ENCODE measurements around the gene ELK1. TPM values are rescaled to one million over a fixed set of nuclear protein-coding genes. Genes with fewer than 3 reads are reported as not detected.

The ELK1 gene
- total and polyA plus RNA-seq, 10 of the 15 experiments (the other 5 are each of a cell fraction or from before 2014, with no cell fraction given), result 4.1 to 55.5 (median 32.9) TPM

GRCh38 chrX:47620303-47620685 is 30.1 kb downstream of the ELK1 start:
- ChIA-PET POLR2A (no interaction called here), CTCF (no interaction called here), RAD21 (ENCODE audit: unreplicated experiment) (no interaction called here), SMC1A (ENCODE audit: uncharacterized antibody, unreplicated experiment) (no interaction called here)
- no peak for FAIRE-seq
- Histone ChIP-seq H3K36me3 (ENCODE audit: control insufficient read depth in 2 of 2, insufficient read depth in 2 of 2, low read length in 1 of 2) (no peaks in the 10 kb centered on the region), H3K4me2 (ENCODE audit: control insufficient read depth, insufficient read depth) (no peak overlapping the region), H3K4me1 (ENCODE audit: control insufficient read depth, insufficient read depth, low read length) (no peaks in the 10 kb centered on the region), H3K27ac (ENCODE audit: control insufficient read depth, insufficient read depth) (no peak overlapping the region), H3K27me3 (replicated peaks in 1 of 2; ENCODE audit: control insufficient read depth in 2 of 2, insufficient read depth in 2 of 2, low read length in 1 of 2) (no peaks in the 10 kb centered on the region), H3K4me3 (no peak overlapping the region), H3K79me2 (ENCODE audit: control insufficient read depth, insufficient read depth, low read length) (no peaks in the 10 kb centered on the region), H3K9me3 (replicated peaks; ENCODE audit: control insufficient read depth, insufficient read depth, low read length) (no peaks in the 10 kb centered on the region; the same call in 2 of the 3 replicates), H3K9ac (ENCODE audit: control insufficient read depth, insufficient read depth, low read length) (no peak overlapping the region), H2AFZ (ENCODE audit: control insufficient read depth, low read depth, low read length) (no peak overlapping the region), H4K20me1 (ENCODE audit: control insufficient read depth, insufficient read depth) (no peaks in the 10 kb centered on the region; the same call in 1 of the 2 replicates)
- in situ Hi-C loops (cut with MboI), result no loop called here
- TF ChIP-seq TBL1XR1 (IDR thresholded peaks at IDR 0.05; ENCODE audit: low read depth, low read length), result no peak
- TF ChIP-seq ZBTB11 (CRISPR knock-in tag; IDR thresholded peaks at IDR 0.05), result no peak
- no peak for TF ChIP-seq MAX (IDR thresholded peaks at IDR 0.05; ENCODE audit: low read depth, low read length)
- no peak for TF ChIP-seq SMAD5 (IDR thresholded peaks at IDR 0.05; ENCODE audit: low read depth)
- no peak for TF ChIP-seq SKIL (IDR thresholded peaks at IDR 0.05; ENCODE audit: low read depth, poor library complexity, severe bottlenecking)
- TF ChIP-seq E2F8 (IDR thresholded peaks at IDR 0.05; ENCODE audit: low read depth, partially characterized antibody), result no peak
- TF ChIP-seq TCF7 (IDR thresholded peaks at IDR 0.05; ENCODE audit: borderline replicate concordance), result no peak
- no peak for TF ChIP-seq RBBP5 (conservative IDR thresholded peaks at IDR 0.05)
- TF ChIP-seq CHD2 (IDR thresholded peaks at IDR 0.05; ENCODE audit: borderline replicate concordance, low read depth, low read length), result no peak
- no peak for TF ChIP-seq RCOR1 (conservative IDR thresholded peaks at IDR 0.05; ENCODE audit: low read depth, low read length)
- DNase-seq (ENCODE audit: low read depth, low spot score), result no peak
- 56% methylated on average over 9 of the region's 9 CpGs for WGBS (ENCODE audit: insufficient coverage, insufficient replicate concordance, low lambda C conversion rate, missing lambda C conversion rate)
- BruUV-seq (replicated peaks), result no TSS peak
- ATAC-seq, result no peak
- intact Hi-C loops (cut with micrococcal nuclease; ENCODE audit: unreplicated experiment), result no loop called here
